NK-92 treated with Interleukin-12 subunit alpha and Interleukin-12 subunit beta, amount 100 ng/mL, for 24 hours (cell line): ENCODE results near the gene SLC4A7.
A peak's percentile ranks its signal among the peaks of the same experiment; 100 is the strongest.
"Not testable (repeated sequence)": the region's sequence is repeated elsewhere in the genome, so short reads cannot be mapped to it uniquely, and the experiment has no call there.

Experiments
- DNase-seq: peaks from one replicate; lab custom pipeline; 2025; lab: John Stamatoyannopoulos, UW

The SLC4A7 gene

GRCh38 chr3:27429909-27430308 is 54.3 kb downstream of the SLC4A7 start:
- DNase-seq, result no peak

DNA sequence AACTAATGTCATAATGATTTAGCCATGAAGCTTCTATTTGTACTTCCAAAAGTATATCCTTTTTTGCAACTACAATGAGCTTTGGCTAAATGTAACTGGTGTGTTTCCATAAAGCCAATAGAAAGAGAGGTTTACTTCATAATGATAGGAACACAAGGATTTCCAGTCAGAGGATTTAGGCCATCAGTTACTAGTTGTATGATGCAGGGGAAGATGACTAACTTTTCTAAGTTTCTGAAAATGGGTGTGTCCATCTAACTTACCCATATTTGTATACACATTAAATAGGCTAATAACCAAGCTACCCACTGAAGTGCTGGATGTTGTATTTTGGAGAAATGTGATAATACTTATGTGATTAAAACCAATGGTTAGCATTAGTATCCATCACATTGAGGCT is 55.7 kb downstream of the SLC4A7 start:
- DNase-seq, result no peak

DNA sequence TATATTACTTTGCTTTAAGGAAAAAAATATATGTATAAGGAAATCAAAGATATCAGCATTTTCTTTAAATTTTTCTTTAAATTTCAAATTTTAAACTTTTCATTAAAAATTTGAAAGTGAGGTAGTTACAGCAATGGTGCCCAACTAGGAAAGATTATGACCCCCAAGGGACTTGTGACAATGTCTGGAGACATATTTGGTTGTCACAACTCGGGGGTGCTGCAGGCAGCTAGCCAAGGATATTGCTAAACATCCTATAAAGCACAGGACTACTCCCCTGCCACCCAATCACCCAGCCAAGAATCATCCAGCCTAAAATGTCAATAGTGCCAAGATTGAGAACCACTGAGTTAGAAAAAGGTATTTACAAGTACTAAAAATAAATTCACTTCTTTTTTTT is 57.3 kb downstream of the SLC4A7 start:
- no peak for DNase-seq

GRCh38 chr3:27425896-27426565 is 58.2 kb downstream of the SLC4A7 start:
- no peak for DNase-seq

DNA sequence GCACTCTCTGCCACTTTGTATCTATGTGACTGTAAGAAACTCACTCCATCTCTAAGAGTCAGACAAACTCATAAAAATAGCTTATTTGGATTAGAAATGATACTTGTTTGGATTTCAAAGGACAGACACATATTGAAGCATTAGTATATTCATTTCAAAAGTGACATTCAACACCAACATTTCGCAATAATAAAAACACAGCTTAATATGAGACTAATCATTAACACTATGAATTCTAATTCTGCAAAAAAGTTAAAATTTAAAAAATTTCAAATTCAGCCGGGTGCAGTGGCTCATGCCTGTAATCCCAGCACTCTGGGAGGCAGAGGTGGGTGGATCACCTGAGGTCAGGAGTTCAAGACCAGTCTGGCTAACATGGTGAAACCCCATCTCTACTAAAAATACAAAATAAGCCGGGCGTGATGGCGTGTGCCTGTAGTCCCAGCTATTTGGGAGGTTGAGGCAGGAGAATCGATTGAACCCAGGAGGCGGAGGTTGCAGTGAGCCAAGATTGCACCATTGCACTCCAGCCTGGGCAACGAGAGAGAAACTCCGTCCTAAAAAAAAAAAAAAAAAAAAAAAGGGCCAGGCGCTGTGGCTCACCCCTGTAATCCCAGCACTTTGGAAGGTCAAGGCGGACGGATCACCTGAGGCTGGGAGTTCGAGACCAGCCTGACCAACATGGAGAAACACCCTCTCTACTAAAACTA is 59.2 kb downstream of the SLC4A7 start:
- DNase-seq, result not testable (repeated sequence)

GRCh38 chr3:27423463-27423862 is 60.7 kb downstream of the SLC4A7 start:
- no peak for DNase-seq

GRCh38 chr3:27422617-27423016 is 61.6 kb downstream of the SLC4A7 start:
- DNase-seq, result no peak

GRCh38 chr3:27415202-27415601 is 69.0 kb downstream of the SLC4A7 start:
- no peak for DNase-seq

DNA sequence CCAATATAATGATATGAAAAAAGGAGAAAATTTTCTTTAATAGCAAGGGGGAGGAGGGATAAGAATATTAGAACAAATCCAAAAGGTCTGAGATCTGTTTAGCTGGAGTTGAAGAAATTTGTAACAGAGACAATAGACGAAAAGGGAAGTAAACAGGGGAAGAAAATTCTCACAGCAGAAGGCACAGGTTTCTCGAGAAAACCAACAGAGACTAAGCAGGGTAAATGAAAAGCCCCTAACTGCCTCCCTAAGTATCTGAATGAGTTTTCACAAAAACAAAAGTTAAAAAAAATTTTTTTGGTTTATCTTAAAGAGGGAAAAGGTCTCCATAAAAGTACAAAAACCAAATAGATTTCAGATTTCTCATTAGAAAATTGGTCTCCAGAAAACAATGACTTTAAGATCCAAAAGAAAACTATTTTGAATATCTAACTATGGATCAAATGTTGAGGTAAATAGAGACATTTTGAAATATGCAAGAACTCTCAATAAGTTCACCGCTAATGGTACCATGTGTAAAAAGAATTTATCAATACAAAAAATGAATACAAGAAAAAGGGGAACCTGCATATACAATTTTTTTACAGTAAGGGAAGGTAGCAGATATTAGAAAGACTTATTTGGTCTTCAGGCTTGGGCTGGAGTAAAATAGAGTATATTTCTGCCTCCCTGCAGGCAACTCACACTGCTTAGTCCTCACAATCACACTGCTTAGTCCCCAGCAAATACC is 91.1 kb downstream of the SLC4A7 start:
- DNase-seq, result no peak

DNA sequence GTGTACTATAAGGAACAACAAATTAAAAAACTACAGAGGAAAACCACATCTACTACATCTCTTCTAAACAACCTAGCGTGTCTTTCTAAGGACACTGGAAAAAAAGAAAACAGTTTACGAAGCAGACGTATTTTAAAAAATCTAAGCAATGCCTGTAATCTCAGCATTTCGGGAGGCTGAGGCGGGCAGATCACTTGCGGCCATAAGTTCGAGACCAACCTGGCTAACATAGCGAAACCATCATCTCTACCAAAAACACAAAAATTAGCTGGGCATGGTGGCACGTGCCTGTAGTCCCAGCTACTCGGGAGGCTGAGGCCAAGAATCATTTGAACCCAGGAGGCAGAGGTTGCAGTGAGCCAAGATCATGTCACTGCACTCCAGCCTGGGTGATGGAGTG is 91.8 kb downstream of the SLC4A7 start:
- not testable (repeated sequence) for DNase-seq

GRCh38 chr3:27391796-27392195 is 92.4 kb downstream of the SLC4A7 start:
- no peak for DNase-seq

DNA sequence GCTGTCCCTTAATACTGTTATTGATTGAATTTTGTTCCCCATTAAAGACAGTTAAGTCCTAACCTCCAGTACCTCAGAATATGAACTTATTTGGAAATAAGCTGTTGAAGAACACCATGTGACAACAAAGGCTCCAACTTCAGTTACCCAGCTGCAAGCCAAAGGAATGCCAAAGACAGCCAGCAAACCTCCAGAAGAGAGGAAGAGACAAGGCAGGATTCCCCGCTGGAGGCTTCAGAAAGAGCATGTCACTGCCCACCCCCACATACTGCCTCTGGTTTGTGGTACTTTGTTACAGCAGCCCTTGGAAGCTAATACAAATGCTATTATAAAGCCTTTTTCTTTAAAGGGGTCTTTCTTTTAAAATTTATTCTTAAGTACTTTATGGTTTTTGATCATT is 96.6 kb downstream of the SLC4A7 start:
- no peak for DNase-seq

GRCh38 chr3:27385504-27385903 is 98.7 kb downstream of the SLC4A7 start:
- no peak for DNase-seq

DNA sequence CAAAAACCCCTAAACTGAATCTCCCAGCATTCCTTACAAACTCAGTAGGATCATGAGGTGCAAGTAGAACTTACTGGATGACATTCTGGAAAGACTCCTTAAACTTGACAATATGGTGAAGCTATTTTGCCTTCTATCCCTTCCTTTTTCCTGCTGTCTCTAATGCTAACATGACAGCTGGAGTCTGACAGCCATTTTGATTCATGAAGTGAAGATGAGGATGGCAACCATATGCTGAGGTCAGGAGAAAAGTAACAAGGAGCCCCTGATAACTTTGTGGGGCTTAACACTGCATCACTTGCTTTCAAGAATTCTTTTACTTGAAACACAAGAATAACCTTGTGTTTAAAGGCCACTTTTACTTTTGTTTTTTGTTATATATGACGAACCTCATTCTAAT is 100.0 kb downstream of the SLC4A7 start:
- no peak for DNase-seq

GRCh38 chr3:27380433-27381357 is 103.5 kb downstream of the SLC4A7 start:
- DNase-seq, result no peak

DNA sequence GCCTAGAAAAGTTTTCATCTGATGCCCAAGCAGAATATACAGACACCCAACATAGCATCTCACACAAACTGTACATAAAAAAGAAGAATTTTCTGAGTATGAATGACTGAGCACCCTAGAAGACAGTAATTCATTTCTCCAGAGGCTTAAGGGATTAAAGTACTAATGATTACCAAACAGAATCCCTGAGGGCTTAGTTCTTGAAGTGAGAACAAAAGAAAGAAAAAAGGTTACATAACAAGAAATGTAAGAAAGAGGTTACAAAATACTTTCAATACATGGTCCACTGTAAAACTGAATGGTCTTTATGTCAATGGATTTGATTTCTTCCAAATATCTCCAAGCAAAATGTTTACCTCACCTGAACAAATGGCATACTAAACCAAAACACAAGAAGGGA is 105.9 kb downstream of the SLC4A7 start:
- no peak for DNase-seq

DNA sequence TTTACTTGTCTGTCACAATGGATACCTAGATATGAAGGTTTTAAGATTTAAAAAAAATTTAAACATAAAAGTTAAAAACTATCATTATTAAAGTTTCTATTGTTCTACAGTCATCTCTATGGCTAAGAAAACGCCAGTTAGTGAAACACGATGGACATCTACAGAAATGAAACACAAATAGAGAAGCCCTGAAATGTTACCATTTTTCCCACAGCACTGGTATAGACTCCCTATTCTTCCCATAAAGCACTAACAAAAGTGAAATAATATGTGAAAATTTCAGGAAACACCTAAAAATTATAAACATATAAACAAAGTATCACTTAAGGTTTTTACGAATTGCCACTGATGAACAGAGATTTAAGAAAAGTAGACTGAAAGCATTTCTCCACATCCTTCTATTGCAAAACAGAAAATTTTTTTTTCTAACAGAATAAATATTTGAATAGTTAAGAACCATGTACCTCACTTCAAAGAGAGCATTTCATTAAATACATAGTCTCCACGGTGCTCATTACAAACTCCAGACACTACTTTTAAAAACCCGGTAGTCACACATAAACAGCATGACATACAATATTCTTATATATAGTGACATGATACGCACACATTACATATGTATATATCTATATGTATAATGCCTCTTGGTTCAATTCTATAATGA is 107.9 kb downstream of the SLC4A7 start:
- DNase-seq, result no peak

GRCh38 chr3:27368831-27369607 is 115.2 kb downstream of the SLC4A7 start, which contains the start of gene NEK10:
Gene NEK10 (minus strand): TSS chr3:27369383. CDS start chr3:27352882, 16,501 bp downstream.
- DNase-seq, result peak; percentile 32

GRCh38 chr3:27366062-27366591 is 118.1 kb downstream of the SLC4A7 start:
- no peak for DNase-seq
